HepG2 (cell line): ENCODE results near the gene RAPGEFL1. TPM values are rescaled to one million over a fixed set of nuclear protein-coding genes. Genes with fewer than 3 reads are reported as not detected.

Experiments used
- ATAC-seq: fragments of 200-7000 bp; cut with Tn5 transposase; 3 replicates; pipeline ENCODE4 v1.9.1; 2020; ENCODE audit warnings: mild to moderate bottlenecking, moderate library complexity
- BruUV-seq: library from RNA; stranded (reverse); fragments of 400-500 nt; replicated peaks from 2 replicates; lab custom pipeline; 2021; lab: Mats Ljungman, UMichigan
- CTCF ChIA-PET: fragments of 300-600 bp; formaldehyde crosslinking; extraction: SDS; loops from one replicate; lab custom pipeline; 2021; ENCODE audit warnings: low total read pairs, inconsistent platforms, low intra/inter-chr PET ratio; lab: Yijun Ruan, JAX
- POLR2A ChIA-PET: fragments of 350-600 bp; sonication (Branson Sonifier 250); formaldehyde crosslinking; loops from one replicate; lab custom pipeline; 2020; ENCODE audit warnings: antibody characterized with exemption, inconsistent platforms; lab: Yijun Ruan, JAX
- DNase-seq: peaks from one replicate; pipeline ENCODE4 v3.0.0-alpha.2; 2015; ENCODE audit warnings: low spot score
- FAIRE-seq: peaks from 3 replicates; lab custom pipeline; 2011; peaks lifted over from hg19 to GRCh38; lab: Jason Lieb, UNC
- H2AFZ ChIP-seq: one replicate; pipeline ENCODE4 v1.6.1; 2011; ENCODE audit warnings: low read length, inconsistent platforms
- H3K27ac ChIP-seq: fragments of 300-600 bp; 3 replicates; pipeline ENCODE4 v1.8.0; 2011; ENCODE audit warnings: mixed run types, mild to moderate bottlenecking, mixed read lengths, low read length, inconsistent platforms; ENCODE audit not compliant: insufficient read depth; ENCODE audit errors: extremely low read length
- H3K27me3 ChIP-seq, 2 experiments: fragments of 200-600 bp in 1 of 2; 2 replicates in 1 of 2; 3 replicates in 1 of 2; pipeline versions ENCODE4 v1.6.0 to v1.8.0; 2011; ENCODE audit warnings: low read length in 2 of 2, mild to moderate bottlenecking in 2 of 2, moderate library complexity in 2 of 2, inconsistent platforms in 1 of 2; ENCODE audit not compliant: insufficient read depth in 2 of 2, control insufficient read depth in 1 of 2
- H3K36me3 ChIP-seq, 2 experiments: fragments of 200-600 bp in 1 of 2; replicated peaks in 1 of 2; 2 replicates in 1 of 2; 3 replicates in 1 of 2; pipeline versions ENCODE4 v1.5.1 to v1.8.0; 2011; ENCODE audit warnings: low read length in 2 of 2, inconsistent platforms in 1 of 2; ENCODE audit not compliant: insufficient read depth in 2 of 2, control insufficient read depth in 1 of 2
- H3K4me1 ChIP-seq: 2 replicates; pipeline ENCODE4 v1.5.1; 2012; ENCODE audit warnings: low read length, inconsistent platforms; ENCODE audit not compliant: insufficient read depth
- H3K4me2 ChIP-seq: 2 replicates; pipeline ENCODE4 v1.6.0; 2011; ENCODE audit warnings: low read depth, low read length, inconsistent platforms
- H3K4me3 ChIP-seq, 3 experiments: fragments of 200-600 bp in 1 of 3; sonication (generic), shearing (Covaris generic) in 1 of 3; replicated peaks in 1 of 3; 2 replicates each; pipeline ENCODE4 v1.5.1; 2011 to 2016; ENCODE audit warnings: low read length in 3 of 3, inconsistent platforms in 2 of 3, low read depth in 2 of 3, mild to moderate bottlenecking in 2 of 3, control low read depth in 1 of 3, mixed read lengths in 1 of 3; ENCODE audit not compliant: insufficient read depth in 1 of 3
- H3K79me2 ChIP-seq: one replicate; pipeline ENCODE4 v1.6.1; 2011; ENCODE audit warnings: low read length, inconsistent platforms; ENCODE audit not compliant: insufficient read depth
- H3K9ac ChIP-seq: 2 replicates; pipeline ENCODE4 v1.6.0; 2011; ENCODE audit warnings: mild to moderate bottlenecking, low read depth, low read length, inconsistent platforms; ENCODE audit not compliant: insufficient read depth
- H3K9me3 ChIP-seq: 2 replicates; pipeline ENCODE4 v1.5.1; 2012; ENCODE audit warnings: mild to moderate bottlenecking, low read length
- H4K20me1 ChIP-seq: 2 replicates; pipeline ENCODE4 v1.6.0; 2011; ENCODE audit warnings: inconsistent platforms, mild to moderate bottlenecking, low read length, moderate library complexity; ENCODE audit not compliant: insufficient read depth
- E2F2 ChIP-seq: sonication (generic); formaldehyde crosslinking; IDR thresholded peaks from 2 replicates; pipeline ENCODE4 v1.4.0; 2020; ENCODE audit warnings: missing genetic modification reagents, borderline replicate concordance
- E2F5 ChIP-seq: sonication (generic); formaldehyde crosslinking; conservative IDR thresholded peaks from 2 replicates; pipeline ENCODE4 v1.4.0; 2020; ENCODE audit warnings: missing genetic modification reagents
- FLYWCH1 ChIP-seq: sonication (generic); formaldehyde crosslinking; IDR thresholded peaks from 2 replicates; pipeline ENCODE4 v1.8.1; 2023; ENCODE audit warnings: mild to moderate bottlenecking, missing genetic modification reagents
- KLF9 ChIP-seq: IDR thresholded peaks from 2 replicates; pipeline ENCODE4 v1.6.1; 2016; ENCODE audit warnings: low read depth
- PCBP2 ChIP-seq: fragments of 200-400 bp; formaldehyde crosslinking; optimal IDR thresholded peaks from 2 replicates; pipeline ENCODE3; 2018; ENCODE audit warnings: low read length, low read depth; ENCODE audit not compliant: poor library complexity, severe bottlenecking
- RBAK ChIP-seq: sonication (generic); formaldehyde crosslinking; IDR thresholded peaks from 2 replicates; pipeline ENCODE4 v1.5.1; 2020; ENCODE audit warnings: mild to moderate bottlenecking, missing genetic modification reagents
- ZBTB14 ChIP-seq: sonication (generic); formaldehyde crosslinking; IDR thresholded peaks from 2 replicates; pipeline ENCODE4 v1.4.0; 2020; ENCODE audit warnings: missing genetic modification reagents
- ZBTB2 ChIP-seq: sonication (generic); formaldehyde crosslinking; IDR thresholded peaks from 2 replicates; pipeline ENCODE4 v1.8.0; 2022; ENCODE audit warnings: low read depth, missing genetic modification reagents
- ZNF205 ChIP-seq: IDR thresholded peaks from 2 replicates; pipeline ENCODE4 v1.6.1; 2018; ENCODE audit warnings: missing biosample characterization, missing genetic modification reagents
- ZNF275 ChIP-seq: sonication (generic); formaldehyde crosslinking; IDR thresholded peaks from 2 replicates; pipeline ENCODE4 v1.8.0; 2022; ENCODE audit warnings: missing genetic modification reagents, mild to moderate bottlenecking, inconsistent platforms, borderline replicate concordance
- ZNF329 ChIP-seq: sonication (generic); formaldehyde crosslinking; IDR thresholded peaks from 2 replicates; pipeline ENCODE4 v1.9.0; 2021; ENCODE audit warnings: low read depth, mild to moderate bottlenecking, missing genetic modification reagents
- ZNF704 ChIP-seq: sonication (generic); formaldehyde crosslinking; IDR thresholded peaks from 2 replicates; pipeline ENCODE4 v1.8.1; 2023; ENCODE audit warnings: mild to moderate bottlenecking, inconsistent platforms, moderate library complexity, missing genetic modification reagents, borderline replicate concordance
- WGBS: methylation state at CpG from one replicate; pipeline ENCODE4 v1.1.6; 2017; ENCODE audit warnings: low lambda C conversion rate; 5-methylcytosine and 5-hydroxymethylcytosine counted together
- in situ Hi-C: cut with HindIII; loops from 2 replicates; pipeline ENCODE4 v1.10.0; 2017; ENCODE audit warnings: low pct_unique_long_range_greater_than_20kb; ENCODE audit not compliant: extremely low pct_ligation_motif_present
- intact Hi-C: fragments of 100-400 bp; cut with micrococcal nuclease; formaldehyde crosslinking; loops from one replicate; pipeline ENCODE4 v1.10.0; 2022; ENCODE audit not compliant: unreplicated experiment
- polyA plus RNA-seq, 8 experiments: library from polyadenylated mRNA; depleted of rRNA in 3 of 8; stranded (reverse) in 7 of 8; unstranded in 1 of 8; fragments of >200 nt; fragmentation: Illumina TruSeq in 4 of 8; extraction: Trizol in 4 of 8; gene quantifications; 2 replicates each; pipeline versions ENCODE4 v1.2.1 to v1.2.3, GENCODE V29; 2011 to 2016; ENCODE audit warnings: low read depth in 4 of 8, missing spikeins in 1 of 8, mixed read lengths in 1 of 8; ENCODE audit not compliant: insufficient read depth in 1 of 8
- total RNA-seq, 5 experiments: library from RNA; depleted of rRNA; stranded (reverse); fragments of >200 nt; fragmentation: Illumina TruSeq; extraction: Trizol; gene quantifications; 2 replicates each; pipeline ENCODE4 v1.2.3, GENCODE V29; 2016; ENCODE audit warnings: low read depth in 1 of 5

The RAPGEFL1 gene
- total and polyA plus RNA-seq, 2 of the 13 experiments (the other 11 are each of a cell fraction or from before 2014, with no cell fraction given): 4.5 to 7.8 TPM

DNA sequence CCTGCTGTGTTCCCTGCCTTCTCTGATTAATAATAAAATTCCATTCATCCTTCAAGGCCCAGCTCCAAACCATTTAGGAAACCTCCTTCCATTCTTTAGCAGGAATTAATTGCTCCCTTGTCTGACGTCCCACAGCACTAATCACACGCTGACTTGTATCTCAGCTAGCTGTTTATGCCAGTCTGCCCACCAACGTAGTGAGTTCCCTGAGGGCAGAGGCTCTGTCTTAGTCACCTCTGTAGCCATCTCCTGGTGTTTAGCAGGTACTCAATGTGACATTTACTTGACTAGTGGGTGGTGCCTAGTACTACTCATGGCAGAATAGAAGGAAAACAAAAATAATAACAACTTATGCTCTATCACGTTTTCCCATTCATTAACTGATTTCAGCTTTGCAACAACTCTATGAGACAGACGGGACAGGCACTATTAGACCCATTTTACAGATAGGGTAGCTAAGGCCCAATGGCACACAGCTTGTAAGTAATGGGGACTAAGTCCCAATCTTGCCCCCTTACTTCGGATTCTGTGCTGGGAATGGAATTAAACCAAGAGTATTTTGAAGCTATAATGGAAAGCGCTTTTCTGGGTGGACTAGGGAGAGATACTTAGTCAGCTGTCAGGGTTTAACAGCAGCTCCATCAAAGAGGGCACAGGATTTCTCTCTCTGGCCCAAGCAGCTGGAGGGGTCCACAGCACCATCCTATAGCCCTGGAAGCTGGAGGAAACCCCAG is 40.9 kb downstream of the RAPGEFL1 start:
- POLR2A ChIA-PET: interaction anchor here (0.8 to 2.5 kb wide), 18 partner anchors 8 to 1471 kb away, joined by 3 to 19 read pairs (median 4); partner anchors contain the start of genes CDC6, EIF1, NR1D1 and PSMD3
- no peak overlapping the region for H3K27ac ChIP-seq
- 90% methylated on average over 7 of the region's 7 CpGs for WGBS
- H3K27me3 ChIP-seq: no peaks in the 10 kb centered on the region; a peak in 1 of 5 replicates
- intact Hi-C loops: no loop called here
- H3K9me3 ChIP-seq: no peaks in the 10 kb centered on the region
- DNase-seq: no peak
- peak overlapping the region in 1 of 3 experiments; percentile 100; a peak in 1 of 6 replicates for H3K4me3 ChIP-seq
- ATAC-seq: no peak
- H3K36me3 ChIP-seq: no peaks in the 10 kb centered on the region
- in situ Hi-C loops: no loop called here
- no TSS peak for BruUV-seq
- CTCF ChIA-PET: no interaction called here
- peak overlapping the region; percentile 83; the same call in 1 of the 2 replicates for H3K4me2 ChIP-seq
- FAIRE-seq: no peak
- peaks cover 20% of the 10 kb centered on the region for H3K4me1 ChIP-seq
- no peak overlapping the region; the same call in 1 of the 2 replicates for H3K9ac ChIP-seq
- H2AFZ ChIP-seq: peak overlapping the region; percentile 24
- H4K20me1 ChIP-seq: no peaks in the 10 kb centered on the region
- peaks cover 26% of the 10 kb centered on the region for H3K79me2 ChIP-seq
- TF ChIP-seq ZNF275 (no peak), ZBTB14 (0 out of 2 replicates have a peak, but pooled peaks have one; percentile 5), E2F2 (CRISPR knock-in tag) (no peak), FLYWCH1 (CRISPR knock-in tag) (no peak), KLF9 (CRISPR knock-in tag) (no peak), ZBTB2 (CRISPR knock-in tag) (0 out of 2 replicates have a peak, but pooled peaks have one; percentile 22), PCBP2 (no peak), ZNF329 (CRISPR knock-in tag) (no peak), ZNF704 (no peak), ZNF205 (CRISPR knock-in tag) (no peak), RBAK (CRISPR knock-in tag) (no peak), E2F5 (no peak)
